NCI-H2107 treated with DMSO at 0.1 percent for 48 hours (cell line): Measurements from ENCODE around the gene GNPTAB.

Experiments
- DNase-seq: peaks from one replicate; lab custom pipeline; 2025; ENCODE audit not compliant: unreplicated experiment; lab: John Stamatoyannopoulos, UW

GNPTAB gene

DNA sequence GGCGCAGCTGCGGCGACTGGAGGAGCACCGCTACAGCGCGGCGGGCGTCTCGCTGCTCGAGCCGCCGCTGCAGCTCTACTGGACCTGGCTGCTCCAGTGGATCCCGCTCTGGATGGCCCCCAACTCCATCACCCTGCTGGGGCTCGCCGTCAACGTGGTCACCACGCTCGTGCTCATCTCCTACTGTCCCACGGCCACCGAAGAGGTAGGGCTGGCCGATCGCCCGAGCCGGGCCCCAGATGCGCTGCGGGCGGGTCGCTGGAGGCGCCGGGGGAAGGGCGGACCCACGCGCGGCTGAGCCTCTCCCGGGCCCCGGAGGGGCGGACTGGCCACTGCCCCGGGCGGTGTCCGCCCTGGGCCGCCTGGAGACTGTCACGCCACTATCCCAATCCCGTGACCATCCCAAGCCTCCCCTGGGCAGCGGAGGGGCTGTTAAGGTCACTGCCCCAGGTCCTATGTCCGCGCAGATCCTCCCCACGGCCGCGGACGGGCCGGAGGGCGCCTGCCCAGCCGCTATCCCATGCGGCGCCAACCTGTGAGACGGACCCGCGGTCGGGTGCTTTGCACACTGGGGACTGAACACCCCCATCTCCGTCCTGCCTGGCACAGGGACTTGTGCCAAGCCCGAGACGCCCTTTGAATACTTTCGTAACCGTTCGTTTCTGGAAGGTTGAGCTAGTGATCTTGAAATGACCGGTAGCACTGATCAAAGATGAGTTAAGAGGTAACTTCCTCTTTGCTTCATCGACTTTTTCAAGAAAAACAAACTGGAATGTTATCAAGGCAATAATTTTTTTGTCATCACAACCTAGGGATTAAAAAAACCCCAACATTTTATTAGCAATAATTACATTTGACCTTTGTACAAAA, 132.6 kb downstream of the GNPTAB start:
- DNase-seq: peak; percentile 28

- peak; percentile 51 for DNase-seq
These were observed 133.4 kb downstream of the GNPTAB start, which contains the start of gene CHPT1 for GRCh38 chr12:101697197-101697929. Gene CHPT1, plus strand, starts transcription at chr12:101697640. Its CDS starts 222 bp downstream, at chr12:101697862.

GRCh38 chr12:101696251-101697196, 134.2 kb downstream of the GNPTAB start:
- DNase-seq: no peak

- DNase-seq: no peak
These were observed 135.1 kb downstream of the GNPTAB start for GRCh38 chr12:101695706-101696105.
